ENCODE results near the gene PHF3. TPM values are rescaled to one million over a fixed set of nuclear protein-coding genes. Genes with fewer than 3 reads are reported as not detected.

The PHF3 gene
- total RNA-seq, 1 experiment from 2014 or later: 56.4 TPM

- TF ChIP-seq PRDM15 (CRISPR knock-in tag; IDR thresholded peaks at IDR 0.05): no peak
Observed at GRCh38 chr6:63661769-63662168, 26.2 kb downstream of the PHF3 start (continued).

DNA sequence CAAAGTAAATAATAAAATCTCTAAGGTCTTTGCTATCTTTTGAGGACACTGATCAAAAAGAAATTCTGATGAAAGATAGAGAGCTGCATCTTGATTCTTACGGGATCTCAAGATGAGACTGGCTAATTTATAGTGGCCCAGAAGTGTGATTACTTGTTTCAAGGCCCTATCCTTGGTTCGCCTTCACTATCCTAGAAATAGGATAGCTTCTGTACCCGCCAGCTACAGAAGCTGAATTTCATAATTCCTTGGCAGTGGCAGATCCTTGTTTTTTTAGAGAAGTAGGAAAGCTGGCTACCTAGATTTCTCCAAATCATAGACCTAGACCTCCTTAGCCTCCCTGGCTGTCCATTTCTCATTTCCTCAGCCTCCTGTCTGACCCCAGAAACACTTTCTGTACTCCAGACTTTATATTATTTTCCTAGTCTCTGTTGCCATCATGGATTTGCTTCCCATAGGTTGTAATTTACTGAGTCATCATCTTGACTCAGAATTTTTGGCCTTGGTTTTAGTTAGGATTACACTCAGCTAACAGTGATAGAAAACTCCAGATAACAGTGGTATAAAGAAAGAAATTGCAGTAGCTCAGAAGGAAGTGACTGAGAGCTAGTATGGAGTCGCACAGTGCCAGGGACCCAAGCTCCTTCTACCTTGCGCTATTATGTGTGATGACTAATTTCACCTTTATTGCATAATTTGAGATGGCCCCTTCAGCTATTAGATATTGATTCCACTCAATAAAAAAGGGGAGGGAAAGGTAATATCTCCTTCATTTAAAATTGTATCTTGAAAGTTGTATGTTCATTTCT lies 27.7 kb downstream of the PHF3 start:
- no peak overlapping the region for H3K4me3 Mint-ChIP-seq
- ATAC-seq (no peak), DNase-seq (ENCODE audit: low spot score) (no peak)
- no peaks in the 10 kb centered on the region for H3K9me3 Mint-ChIP-seq
- H3K27ac Mint-ChIP-seq: no peak overlapping the region
- ChIA-PET POLR2A (no interaction called here), CTCF (interaction anchor here (0.6 to 1.0 kb wide), 2 partner anchors 65 to 112 kb away, joined by 3 to 6 read pairs; no protein-coding TSS in a partner anchor)
- H3K27me3 Mint-ChIP-seq (ENCODE audit: low read depth): no peaks in the 10 kb centered on the region
- peaks cover 15% of the 10 kb centered on the region for H3K4me1 Mint-ChIP-seq
- no peaks in the 10 kb centered on the region for H3K36me3 Mint-ChIP-seq
- no peak for TF ChIP-seq RELA (CRISPR knock-in tag; IDR thresholded peaks at IDR 0.05; ENCODE audit: borderline replicate concordance)

DNA sequence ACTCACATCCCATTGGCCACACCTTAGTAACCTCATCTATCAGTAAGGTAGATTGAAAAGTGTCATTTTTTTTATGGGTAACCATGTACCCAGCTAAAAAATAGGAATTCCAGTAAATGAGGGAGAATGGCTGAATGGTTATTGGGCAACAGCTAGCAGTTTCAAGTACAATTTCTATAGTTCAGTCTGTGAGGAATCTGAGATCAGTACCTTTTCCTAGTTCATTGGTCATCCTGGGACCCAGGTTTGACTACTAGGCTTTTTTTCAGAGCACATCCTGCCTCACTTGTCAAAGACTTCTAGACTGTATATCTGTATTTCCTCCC lies 28.3 kb downstream of the PHF3 start:
- Mint-ChIP-seq H3K36me3 (no peaks in the 10 kb centered on the region), H3K4me1 (peaks cover 13% of the 10 kb centered on the region), H3K27ac (no peak overlapping the region), H3K27me3 (ENCODE audit: low read depth) (no peaks in the 10 kb centered on the region), H3K9me3 (no peaks in the 10 kb centered on the region), H3K4me3 (no peak overlapping the region)
- no peak for TF ChIP-seq ZNF671 (CRISPR knock-in tag; IDR thresholded peaks at IDR 0.05)
- TF ChIP-seq SMAD4 (CRISPR knock-in tag; IDR thresholded peaks at IDR 0.05): no peak
- DNase-seq (ENCODE audit: low spot score) (no peak), ATAC-seq (no peak)
- ChIA-PET POLR2A (no interaction called here), CTCF (interaction anchor here (0.6 to 1.0 kb wide), 2 partner anchors 66 to 112 kb away, joined by 3 to 6 read pairs; no protein-coding TSS in a partner anchor)

GRCh38 chr6:63671098-63671754 lies 35.6 kb downstream of the PHF3 start:
- H3K36me3 Mint-ChIP-seq: no peaks in the 10 kb centered on the region
- no peak overlapping the region for H3K27ac Mint-ChIP-seq
- no peak overlapping the region for H3K4me3 Mint-ChIP-seq
- peaks cover 12% of the 10 kb centered on the region for H3K4me1 Mint-ChIP-seq
- ATAC-seq: no peak
- no peak for DNase-seq (ENCODE audit: low spot score)
- H3K9me3 Mint-ChIP-seq: no peaks in the 10 kb centered on the region
- POLR2A ChIA-PET: no interaction called here
- TF ChIP-seq EMX1 (CRISPR knock-in tag; IDR thresholded peaks at IDR 0.05): no peak
- no peak for TF ChIP-seq TCF7 (CRISPR knock-in tag; IDR thresholded peaks at IDR 0.05; ENCODE audit: low read depth)
- TF ChIP-seq PRDM15 (CRISPR knock-in tag; IDR thresholded peaks at IDR 0.05): no peak
- no peak for TF ChIP-seq ESRRA (CRISPR knock-in tag; IDR thresholded peaks at IDR 0.05; ENCODE audit: borderline replicate concordance)
- no peak for TF ChIP-seq NFYB (CRISPR knock-in tag; conservative IDR thresholded peaks at IDR 0.05; ENCODE audit: low read depth)
- no peak for TF ChIP-seq GRHL2 (CRISPR knock-in tag; IDR thresholded peaks at IDR 0.05; ENCODE audit: insufficient replicate concordance, severe bottlenecking)
- no peak for TF ChIP-seq SP1 (CRISPR knock-in tag; conservative IDR thresholded peaks at IDR 0.05)
- no peak for TF ChIP-seq ZBTB43 (CRISPR knock-in tag; IDR thresholded peaks at IDR 0.05)
- no peak for TF ChIP-seq CREM (CRISPR knock-in tag; IDR thresholded peaks at IDR 0.05)
- CTCF ChIA-PET: no interaction called here
- no peaks in the 10 kb centered on the region for H3K27me3 Mint-ChIP-seq (ENCODE audit: low read depth)
